ENCODE measurements around the gene KIF20A.

DNA sequence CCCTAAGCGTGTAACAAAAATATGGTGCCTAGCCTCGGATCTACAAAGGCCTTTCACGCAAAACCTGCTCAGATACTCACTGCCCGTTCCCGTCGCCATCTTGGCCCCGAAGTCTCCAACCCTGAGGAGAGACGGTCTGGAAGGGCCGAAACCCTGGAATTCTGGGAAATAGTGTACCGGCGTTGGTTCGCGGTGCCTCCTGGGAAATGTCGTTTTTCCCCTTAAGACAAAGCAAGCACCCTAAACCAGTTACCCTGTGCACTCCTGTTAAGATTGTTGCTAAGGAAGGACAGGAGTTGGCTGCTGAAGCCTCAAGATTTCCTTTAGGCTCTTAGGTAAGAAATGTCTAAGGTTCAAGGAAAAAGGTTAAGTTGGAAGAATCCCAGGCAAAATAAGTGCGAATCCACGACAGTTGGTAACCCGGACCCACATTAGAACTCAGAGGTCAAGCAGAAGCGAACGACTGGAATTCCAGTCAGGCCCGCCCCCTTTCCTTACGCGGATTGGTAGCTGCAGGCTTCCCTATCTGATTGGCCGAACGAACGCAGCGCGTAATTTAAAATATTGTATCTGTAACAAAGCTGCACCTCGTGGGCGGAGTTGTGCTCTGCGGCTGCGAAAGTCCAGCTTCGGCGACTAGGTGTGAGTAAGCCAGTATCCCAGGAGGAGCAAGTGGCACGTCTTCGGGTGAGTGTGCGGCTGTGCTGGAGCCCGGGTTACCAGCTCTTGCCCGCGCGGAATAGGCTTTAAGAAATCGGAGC, at the start of gene KIF20A, which contains the start of gene BRD8:
- TF ChIP-seq EZH2phosphoT487 (IDR thresholded peaks at IDR 0.05; ENCODE audit: low read length) (no peak), EZH2 (optimal IDR thresholded peaks at IDR 0.05; ENCODE audit: low read depth, low read length) (no peak)

All from MM.1S (cell line).